ENCODE data around the gene WDFY3.

WDFY3 gene

GRCh38 chr4:84907145-84907544 lies 59.3 kb downstream of the WDFY3 start:
- no peak for DNase-seq

GRCh38 chr4:84905646-84906045 lies 60.8 kb downstream of the WDFY3 start:
- DNase-seq, result no peak

GRCh38 chr4:84901740-84902281 lies 64.7 kb downstream of the WDFY3 start:
- DNase-seq, result no peak

- no peak for DNase-seq
Measured at GRCh38 chr4:84901173-84901572, 65.3 kb downstream of the WDFY3 start.

- no peak for DNase-seq
Measured at GRCh38 chr4:84899616-84900015, 66.9 kb downstream of the WDFY3 start.

GRCh38 chr4:84897516-84897915 lies 69.0 kb downstream of the WDFY3 start:
- no peak for DNase-seq

- no peak for DNase-seq
Measured at GRCh38 chr4:84895283-84895682, 71.2 kb downstream of the WDFY3 start.

GRCh38 chr4:84894621-84895020 lies 71.9 kb downstream of the WDFY3 start:
- no peak for DNase-seq

- no peak for DNase-seq
Measured at GRCh38 chr4:84892950-84893349, 73.5 kb downstream of the WDFY3 start.

- DNase-seq, result no peak
Measured at GRCh38 chr4:84887824-84888223, 78.7 kb downstream of the WDFY3 start.

- no peak for DNase-seq
Measured at GRCh38 chr4:84879651-84880200, 86.8 kb downstream of the WDFY3 start.

GRCh38 chr4:84878546-84878945 lies 87.9 kb downstream of the WDFY3 start:
- no peak for DNase-seq

- no peak for DNase-seq
Measured at GRCh38 chr4:84878090-84878489, 88.4 kb downstream of the WDFY3 start.

- DNase-seq, result no peak
Measured at GRCh38 chr4:84877051-84877833, 89.2 kb downstream of the WDFY3 start.

- no peak for DNase-seq
Measured at GRCh38 chr4:84875636-84876371, 90.7 kb downstream of the WDFY3 start.

GRCh38 chr4:84874619-84875018 lies 91.9 kb downstream of the WDFY3 start:
- DNase-seq, result no peak

- no peak for DNase-seq
Measured at GRCh38 chr4:84870398-84871163, 95.9 kb downstream of the WDFY3 start.

- no peak for DNase-seq
Measured at GRCh38 chr4:84866295-84866694, 100.2 kb downstream of the WDFY3 start.

- no peak for DNase-seq
Measured at GRCh38 chr4:84865600-84865999, 100.9 kb downstream of the WDFY3 start.

GRCh38 chr4:84862064-84862463 lies 104.4 kb downstream of the WDFY3 start:
- no peak for DNase-seq

GRCh38 chr4:84857296-84857695 lies 109.2 kb downstream of the WDFY3 start:
- no peak for DNase-seq

GRCh38 chr4:84856468-84857049 lies 109.9 kb downstream of the WDFY3 start:
- no peak for DNase-seq

- DNase-seq, result no peak
Measured at GRCh38 chr4:84855774-84856173, 110.7 kb downstream of the WDFY3 start.
